Gastroesophageal sphincter (tissue), 4 donors: ENCODE measurements around the gene TAF7L. TPM values are rescaled to one million over a fixed set of nuclear protein-coding genes. Genes with fewer than 3 reads are reported as not detected.

Source experiments
- ATAC-seq: fragments of 150-250 bp; one replicate; pipeline ENCODE4 v1.9.1; 2016; ENCODE audit warnings: mild to moderate bottlenecking, moderate library complexity
- H3K27ac ChIP-seq, 4 donors: fragments of 200-600 bp; sonication (generic) in 3 of 4; 1 replicate in 3 of 4; 2 replicates in 1 of 4; pipeline ENCODE4 v1.5.1; 2016 to 2019
- H3K27me3 ChIP-seq: fragments of 200-600 bp; sonication (generic); one replicate; pipeline ENCODE4 v1.5.1; 2019
- H3K36me3 ChIP-seq, 2 donors: fragments of 200-600 bp; sonication (generic); one replicate each; pipeline ENCODE4 v1.5.1; 2019; ENCODE audit warnings: control low read depth in 1 of 2
- H3K4me1 ChIP-seq, 3 donors: fragments of 200-600 bp; sonication (generic); 1 replicate in 2 of 3; 2 replicates in 1 of 3; pipeline ENCODE4 v1.5.1; 2016 to 2019; ENCODE audit warnings: control low read depth in 2 of 3
- H3K4me3 ChIP-seq, 2 donors: fragments of 200-600 bp; sonication (generic); one replicate each; pipeline ENCODE4 v1.5.1; 2019; ENCODE audit warnings: mild to moderate bottlenecking in 1 of 2, moderate library complexity in 1 of 2
- H3K9me3 ChIP-seq, 3 donors: fragments of 200-600 bp; sonication (generic); one replicate each; pipeline ENCODE4 v1.5.1; 2017 to 2019; ENCODE audit warnings: control low read depth in 2 of 3
- EP300 ChIP-seq: sonication (generic); formaldehyde crosslinking; IDR thresholded peaks from one replicate; pipeline ENCODE4 v1.6.1; 2017; ENCODE audit warnings: antibody characterized with exemption, mild to moderate bottlenecking
- POLR2A ChIP-seq, 2 donors: fragments of 450-650 bp; IDR thresholded peaks; one replicate each; pipeline ENCODE4 v1.6.1; 2017; ENCODE audit warnings: antibody characterized with exemption in 2 of 2, mild to moderate bottlenecking in 2 of 2, moderate library complexity in 1 of 2
- POLR2AphosphoS5 ChIP-seq: sonication (generic); formaldehyde crosslinking; IDR thresholded peaks from one replicate; pipeline ENCODE4 v1.6.1; 2017; ENCODE audit warnings: antibody characterized with exemption
- WGBS, 2 donors: methylation state at CpG; one replicate each; pipeline ENCODE4 v1.1.5; 2018; ENCODE audit warnings: low coverage in 1 of 2; 5-methylcytosine and 5-hydroxymethylcytosine counted together
- total RNA-seq, 4 donors: library from RNA; depleted of rRNA; stranded (reverse); fragments of >200 nt; gene quantifications; one replicate each; pipeline ENCODE4 v1.1.0, GENCODE V29; 2016
- TF ChIP-seq, protein P1 (sequence below), 4 experiments: fragments of 200-600 bp in 2 of 4; fragments of 450-650 bp in 2 of 4; sonication (generic) in 1 of 4; IDR thresholded peaks; one replicate each; pipeline ENCODE4 v1.5.1; 2017 to 2019; ENCODE audit warnings: antibody characterized with exemption in 4 of 4, mild to moderate bottlenecking in 2 of 4, moderate library complexity in 2 of 4

TAF7L gene
- total RNA-seq, 4 donors from 2014 or later: 0.27 TPM; not detected in 3

DNA sequence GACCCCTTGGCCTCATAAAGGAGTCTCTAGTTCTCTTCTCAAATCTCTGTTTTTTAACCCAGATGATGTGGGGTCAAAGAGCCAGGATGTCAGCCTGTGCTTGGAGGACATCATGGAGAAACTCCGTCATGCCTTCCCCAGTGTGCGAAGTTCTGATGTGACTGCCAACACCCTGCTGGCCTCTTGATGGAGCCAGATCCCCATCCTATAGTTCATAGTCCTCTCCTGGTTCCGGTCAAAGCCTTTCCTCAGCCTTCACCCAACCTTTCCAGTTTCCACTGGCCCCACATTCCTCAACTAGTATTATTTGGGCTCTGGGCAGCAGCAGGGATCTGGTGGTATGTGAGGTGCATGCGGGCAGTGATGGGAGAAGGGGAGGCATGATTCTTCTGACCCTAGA lies 30.7 kb downstream of the TAF7L start:
- H3K27me3 ChIP-seq: no peaks in the 10 kb centered on the region
- TF ChIP-seq, protein P1, sequence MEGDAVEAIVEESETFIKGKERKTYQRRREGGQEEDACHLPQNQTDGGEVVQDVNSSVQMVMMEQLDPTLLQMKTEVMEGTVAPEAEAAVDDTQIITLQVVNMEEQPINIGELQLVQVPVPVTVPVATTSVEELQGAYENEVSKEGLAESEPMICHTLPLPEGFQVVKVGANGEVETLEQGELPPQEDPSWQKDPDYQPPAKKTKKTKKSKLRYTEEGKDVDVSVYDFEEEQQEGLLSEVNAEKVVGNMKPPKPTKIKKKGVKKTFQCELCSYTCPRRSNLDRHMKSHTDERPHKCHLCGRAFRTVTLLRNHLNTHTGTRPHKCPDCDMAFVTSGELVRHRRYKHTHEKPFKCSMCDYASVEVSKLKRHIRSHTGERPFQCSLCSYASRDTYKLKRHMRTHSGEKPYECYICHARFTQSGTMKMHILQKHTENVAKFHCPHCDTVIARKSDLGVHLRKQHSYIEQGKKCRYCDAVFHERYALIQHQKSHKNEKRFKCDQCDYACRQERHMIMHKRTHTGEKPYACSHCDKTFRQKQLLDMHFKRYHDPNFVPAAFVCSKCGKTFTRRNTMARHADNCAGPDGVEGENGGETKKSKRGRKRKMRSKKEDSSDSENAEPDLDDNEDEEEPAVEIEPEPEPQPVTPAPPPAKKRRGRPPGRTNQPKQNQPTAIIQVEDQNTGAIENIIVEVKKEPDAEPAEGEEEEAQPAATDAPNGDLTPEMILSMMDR (IDR thresholded peaks at IDR 0.05): no peak
- TF ChIP-seq EP300 (no peak), POLR2AphosphoS5 (no peak), POLR2A (IDR thresholded peaks at IDR 0.05) (no peak)
- H3K36me3 ChIP-seq: no peaks in the 10 kb centered on the region
- no peak overlapping the region for H3K4me3 ChIP-seq
- WGBS, 2 donors: 83 to 100% methylated on average over 1 to 3 of the region's 4 CpGs
- H3K4me1 ChIP-seq: no peaks in the 10 kb centered on the region
- no peak for ATAC-seq
- H3K27ac ChIP-seq: no peak overlapping the region
- H3K9me3 ChIP-seq: no peaks in the 10 kb centered on the region

GRCh38 chrX:101258259-101258581 lies 32.9 kb downstream of the TAF7L start:
- Histone ChIP-seq H3K9me3 (no peaks in the 10 kb centered on the region), H3K4me3 (no peak overlapping the region), H3K4me1 (no peaks in the 10 kb centered on the region), H3K27ac (no peak overlapping the region), H3K36me3 (no peaks in the 10 kb centered on the region), H3K27me3 (no peaks in the 10 kb centered on the region)
- 83% methylated on average over 6 of the region's 11 CpGs; no CpG with 5 or more reads in 1 of the 2 donors for WGBS, 2 donors
- TF ChIP-seq POLR2AphosphoS5: no peak
- no peak for TF ChIP-seq POLR2A (IDR thresholded peaks at IDR 0.05)
- TF ChIP-seq EP300: no peak
- TF ChIP-seq, protein P1 (IDR thresholded peaks at IDR 0.05): no peak
- no peak for ATAC-seq

GRCh38 chrX:101257448-101258258 lies 33.5 kb downstream of the TAF7L start:
- H3K4me3 ChIP-seq: no peak overlapping the region
- no peaks in the 10 kb centered on the region for H3K4me1 ChIP-seq
- H3K27ac ChIP-seq: no peak overlapping the region
- TF ChIP-seq POLR2AphosphoS5 (no peak), POLR2A (IDR thresholded peaks at IDR 0.05) (no peak), EP300 (no peak)
- TF ChIP-seq, protein P1 (IDR thresholded peaks at IDR 0.05): no peak
- WGBS, 2 donors: 52 to 60% methylated on average over 3 to 4 of the region's 4 CpGs
- H3K27me3 ChIP-seq: no peaks in the 10 kb centered on the region
- no peak for ATAC-seq
- no peaks in the 10 kb centered on the region for H3K36me3 ChIP-seq
- H3K9me3 ChIP-seq: no peaks in the 10 kb centered on the region

DNA sequence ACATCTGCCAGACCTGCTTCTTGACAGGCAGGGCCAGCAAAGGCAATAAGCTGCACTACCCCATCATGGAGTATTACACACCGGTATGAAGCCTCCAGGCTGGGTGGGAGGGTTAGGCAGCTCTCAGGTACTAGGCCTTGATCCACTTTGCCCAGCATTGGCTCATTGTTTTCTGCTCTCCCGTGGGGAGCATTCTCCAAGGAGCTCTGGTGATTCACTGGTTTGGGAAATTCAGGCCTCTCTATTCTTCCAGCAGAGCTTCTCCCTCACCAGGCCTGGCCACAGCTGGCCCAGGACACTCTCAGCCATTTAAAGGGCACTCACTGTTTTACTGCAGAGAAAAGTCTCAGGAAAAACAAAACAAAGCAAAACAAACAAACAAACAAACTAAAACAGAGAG lies 38.5 kb downstream of the TAF7L start:
- ATAC-seq: no peak
- Histone ChIP-seq H3K4me3 (no peak overlapping the region), H3K27ac (no peak overlapping the region), H3K36me3 (no peaks in the 10 kb centered on the region), H3K9me3 (no peaks in the 10 kb centered on the region), H3K4me1 (no peaks in the 10 kb centered on the region), H3K27me3 (no peaks in the 10 kb centered on the region)
- TF ChIP-seq EP300: no peak
- TF ChIP-seq, protein P1 (IDR thresholded peaks at IDR 0.05): no peak
- TF ChIP-seq POLR2A (IDR thresholded peaks at IDR 0.05): no peak
- TF ChIP-seq POLR2AphosphoS5: no peak
- WGBS, 2 donors: no CpG with 5 or more reads among the region's 2 CpGs

DNA sequence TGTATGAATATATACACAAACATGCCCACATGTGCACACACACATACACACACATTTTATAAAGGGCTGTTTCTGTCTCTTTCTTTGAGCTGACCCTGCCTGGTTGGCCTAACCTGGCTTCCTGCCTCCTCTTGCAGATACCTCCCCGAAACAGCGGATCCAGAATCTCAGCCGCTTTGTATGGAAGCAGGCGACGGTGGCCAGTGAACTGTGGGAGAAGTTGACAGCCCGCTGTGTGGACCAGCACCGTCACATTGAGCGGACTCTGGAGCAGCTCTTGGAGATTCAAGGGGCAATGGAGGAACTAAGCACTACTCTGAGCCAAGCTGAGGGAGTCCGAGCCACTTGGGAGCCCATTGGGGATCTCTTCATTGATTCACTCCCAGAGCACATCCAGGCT lies 49.6 kb downstream of the TAF7L start:
- H3K4me3 ChIP-seq: no peak overlapping the region
- no peaks in the 10 kb centered on the region for H3K36me3 ChIP-seq
- WGBS, 2 donors: 81% methylated on average over 3 of the region's 9 CpGs; no CpG with 5 or more reads in 1 of the 2 donors
- no peak for ATAC-seq
- H3K27ac ChIP-seq: no peak overlapping the region
- H3K27me3 ChIP-seq: no peaks in the 10 kb centered on the region
- no peaks in the 10 kb centered on the region for H3K4me1 ChIP-seq
- no peaks in the 10 kb centered on the region for H3K9me3 ChIP-seq
- TF ChIP-seq POLR2A (IDR thresholded peaks at IDR 0.05) (no peak), POLR2AphosphoS5 (no peak), EP300 (no peak)
- TF ChIP-seq, protein P1 (IDR thresholded peaks at IDR 0.05): no peak
